PC-3 (cell line): ENCODE measurements around the gene DHX30.

Source experiments
- CTCF ChIP-seq: fragments of 300-600 bp; sonication (generic); conservative IDR thresholded peaks from 2 replicates; pipeline ENCODE4 v1.5.1; 2017; ENCODE audit warnings: antibody characterized with exemption, low read depth, mild to moderate bottlenecking, low read length
- EZH2 ChIP-seq: fragments of 300-600 bp; sonication (generic); IDR thresholded peaks from one replicate; pipeline ENCODE4 v1.6.1; 2017; ENCODE audit warnings: antibody characterized with exemption, mild to moderate bottlenecking, low read length; ENCODE audit not compliant: unreplicated experiment

- TF ChIP-seq CTCF (no peak), EZH2 (no peak)
Measured at GRCh38 chr3:47870702-47871260, 67.8 kb downstream of the DHX30 start.
